HS-27A (cell line): ENCODE measurements around the gene TNFSF13B.
"Not testable (repeated sequence)": the region's sequence is repeated elsewhere in the genome, so short reads cannot be mapped to it uniquely, and the experiment has no call there.

ENCODE experiments used
- DNase-seq: peaks from one replicate; pipeline ENCODE4 v3.0.0-alpha.2; 2012; ENCODE audit warnings: low read depth, missing footprints

Gene TNFSF13B

GRCh38 chr13:108269601-108270328 lies at the start of gene TNFSF13B:
Gene TNFSF13B, plus strand, starts transcription at chr13:108269718. Its CDS starts 178 bp downstream, at chr13:108269896.
- no peak for DNase-seq

GRCh38 chr13:108220041-108220440 lies 49.5 kb upstream of the TNFSF13B start:
- DNase-seq = no peak

- DNase-seq = no peak
These were observed 45.6 kb upstream of the TNFSF13B start for GRCh38 chr13:108223687-108224503.

- DNase-seq = no peak
These were observed 44.1 kb upstream of the TNFSF13B start for GRCh38 chr13:108225440-108225839.

- no peak for DNase-seq
These were observed 43.3 kb upstream of the TNFSF13B start for GRCh38 chr13:108226184-108226583.

GRCh38 chr13:108227651-108228272 lies 41.8 kb upstream of the TNFSF13B start:
- DNase-seq = no peak

- DNase-seq = no peak
These were observed 39.1 kb upstream of the TNFSF13B start for GRCh38 chr13:108230377-108230776.

GRCh38 chr13:108249150-108249549 lies 20.4 kb upstream of the TNFSF13B start:
- DNase-seq = no peak

- no peak for DNase-seq
These were observed 12.3 kb upstream of the TNFSF13B start for GRCh38 chr13:108257248-108257647.

- DNase-seq = no peak
These were observed 5.7 kb upstream of the TNFSF13B start for GRCh38 chr13:108263621-108264355.

GRCh38 chr13:108266321-108266990 lies 3.1 kb upstream of the TNFSF13B start:
- DNase-seq = no peak

- no peak for DNase-seq
These were observed 2.2 kb upstream of the TNFSF13B start for GRCh38 chr13:108267347-108267746.

GRCh38 chr13:108267855-108268254 lies 1.7 kb upstream of the TNFSF13B start:
- not testable (repeated sequence) for DNase-seq

GRCh38 chr13:108268466-108269112 lies 929 bp upstream of the TNFSF13B start:
- DNase-seq = no peak

GRCh38 chr13:108270442-108270841 lies 924 bp downstream of the TNFSF13B start:
- DNase-seq = no peak

- DNase-seq = no peak
These were observed 2.8 kb downstream of the TNFSF13B start for GRCh38 chr13:108272333-108272732.

GRCh38 chr13:108273429-108274118 lies 4.1 kb downstream of the TNFSF13B start:
- no peak for DNase-seq

- no peak for DNase-seq
These were observed 5.2 kb downstream of the TNFSF13B start for GRCh38 chr13:108274718-108275117.

GRCh38 chr13:108276060-108276459 lies 6.5 kb downstream of the TNFSF13B start:
- no peak for DNase-seq

GRCh38 chr13:108278466-108278865 lies 8.9 kb downstream of the TNFSF13B start:
- no peak for DNase-seq
